ENCODE data around the gene SLIT3.

DNA sequence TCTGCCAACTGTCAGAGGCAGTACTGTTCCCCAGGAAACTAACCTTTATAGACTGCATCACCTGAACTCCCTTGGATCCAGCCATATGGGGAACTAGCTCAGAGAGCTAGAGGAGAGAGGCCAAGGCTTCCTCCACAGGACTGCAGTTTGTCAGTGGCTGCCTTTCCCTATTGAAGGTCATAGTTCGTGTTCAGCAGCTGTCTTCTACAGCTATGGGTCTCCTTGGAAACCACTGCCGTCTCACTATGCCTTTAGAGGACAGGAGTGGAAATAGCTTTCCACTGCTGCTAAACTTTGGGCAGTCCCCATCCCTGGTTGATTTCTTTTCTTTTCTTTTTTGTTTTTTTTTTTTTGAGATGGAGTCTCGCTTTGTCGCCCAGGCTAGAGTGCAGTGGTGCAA lies 4.4 kb upstream of the SLIT3 start:
- no peak for TF ChIP-seq POLR2A (IDR thresholded peaks at IDR 0.05)
- no peak for TF ChIP-seq CTCF (IDR thresholded peaks at IDR 0.05)
